Kidney epithelial cell (primary cell): Measurements from ENCODE around the gene PHYKPL. TPM values are rescaled to one million over a fixed set of nuclear protein-coding genes. Genes with fewer than 3 reads are reported as not detected.
"Not testable (repeated sequence)": the region's sequence is repeated elsewhere in the genome, so short reads cannot be mapped to it uniquely, and the experiment has no call there.

Source experiments
- DNase-seq: peaks from one replicate; pipeline ENCODE4 v3.0.0-alpha.2; 2010; ENCODE audit warnings: low read depth
- H3K27me3 ChIP-seq: 2 replicates; pipeline ENCODE4 v1.6.0; 2011; ENCODE audit warnings: low read length; ENCODE audit not compliant: control insufficient read depth, insufficient read depth
- H3K36me3 ChIP-seq: 2 replicates; pipeline ENCODE4 v1.5.1; 2011; ENCODE audit warnings: low read length; ENCODE audit not compliant: control insufficient read depth, insufficient read depth
- H3K4me3 ChIP-seq: 2 replicates; pipeline ENCODE4 v1.5.1; 2011; ENCODE audit warnings: low read depth, mild to moderate bottlenecking, control low read depth, low read length
- total RNA-seq: library from RNA; depleted of rRNA; stranded (reverse); fragments of >200 nt; gene quantifications from 2 replicates; pipeline ENCODE4 v1.2.3, GENCODE V29; 2015
- TF ChIP-seq, protein P1 (sequence below): IDR thresholded peaks from 2 replicates; pipeline ENCODE4 v1.5.1; 2011; ENCODE audit warnings: mild to moderate bottlenecking, moderate library complexity, low read length, control low read depth, inconsistent platforms; ENCODE audit not compliant: insufficient read depth, poor library complexity, severe bottlenecking

The PHYKPL gene
- total RNA-seq, 1 donor from 2014 or later = 18.7 TPM

- DNase-seq = no peak
- Histone ChIP-seq H3K36me3 (peaks cover 4% of the 10 kb centered on the region), H3K27me3 (no peaks in the 10 kb centered on the region), H3K4me3 (peak overlapping the region; percentile 73)
- TF ChIP-seq, protein P1, sequence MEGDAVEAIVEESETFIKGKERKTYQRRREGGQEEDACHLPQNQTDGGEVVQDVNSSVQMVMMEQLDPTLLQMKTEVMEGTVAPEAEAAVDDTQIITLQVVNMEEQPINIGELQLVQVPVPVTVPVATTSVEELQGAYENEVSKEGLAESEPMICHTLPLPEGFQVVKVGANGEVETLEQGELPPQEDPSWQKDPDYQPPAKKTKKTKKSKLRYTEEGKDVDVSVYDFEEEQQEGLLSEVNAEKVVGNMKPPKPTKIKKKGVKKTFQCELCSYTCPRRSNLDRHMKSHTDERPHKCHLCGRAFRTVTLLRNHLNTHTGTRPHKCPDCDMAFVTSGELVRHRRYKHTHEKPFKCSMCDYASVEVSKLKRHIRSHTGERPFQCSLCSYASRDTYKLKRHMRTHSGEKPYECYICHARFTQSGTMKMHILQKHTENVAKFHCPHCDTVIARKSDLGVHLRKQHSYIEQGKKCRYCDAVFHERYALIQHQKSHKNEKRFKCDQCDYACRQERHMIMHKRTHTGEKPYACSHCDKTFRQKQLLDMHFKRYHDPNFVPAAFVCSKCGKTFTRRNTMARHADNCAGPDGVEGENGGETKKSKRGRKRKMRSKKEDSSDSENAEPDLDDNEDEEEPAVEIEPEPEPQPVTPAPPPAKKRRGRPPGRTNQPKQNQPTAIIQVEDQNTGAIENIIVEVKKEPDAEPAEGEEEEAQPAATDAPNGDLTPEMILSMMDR = no peak
Measured at GRCh38 chr5:178231539-178232123, 971 bp downstream of the PHYKPL start.

DNA sequence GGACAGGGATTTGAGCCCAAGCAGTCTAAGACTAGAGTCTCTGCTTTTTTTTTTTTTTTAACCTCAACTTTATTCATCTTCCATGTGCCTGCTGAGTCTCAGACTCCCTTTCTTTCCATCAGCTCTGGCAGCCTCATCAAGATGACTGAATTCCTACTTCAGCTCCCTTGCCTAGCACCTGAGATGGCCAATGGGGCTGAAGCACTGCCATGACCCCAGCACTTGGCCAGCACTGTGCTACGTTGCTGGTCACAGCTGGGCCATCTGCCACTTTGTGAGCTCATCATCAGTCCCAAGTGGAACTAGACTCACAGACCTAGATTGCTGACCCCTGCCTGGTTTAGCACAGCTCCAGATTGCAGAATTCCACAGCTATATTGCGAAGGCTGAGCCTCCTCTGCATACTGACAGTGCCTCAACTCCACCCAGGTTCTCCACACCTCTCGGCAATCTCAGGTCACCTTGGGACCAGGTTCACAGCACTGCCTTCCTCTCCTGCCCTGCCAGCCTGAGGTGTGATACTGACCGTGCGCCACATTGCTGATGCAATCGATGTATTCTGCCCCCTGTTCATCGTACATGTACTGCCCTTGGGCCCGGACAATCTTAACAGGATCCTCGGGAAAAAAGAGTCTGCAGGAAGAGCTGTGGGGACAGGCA, 1.6 kb downstream of the PHYKPL start:
- TF ChIP-seq, protein P1 = no peak
- DNase-seq = no peak
- H3K4me3 ChIP-seq = peak overlapping the region; percentile 73

GRCh38 chr5:178229861-178230260, 2.7 kb downstream of the PHYKPL start:
- TF ChIP-seq, protein P1 = no peak
- peaks cover 4% of the 10 kb centered on the region for H3K36me3 ChIP-seq

More for the DNA sequence above, 1.6 kb downstream of the PHYKPL start:
- Histone ChIP-seq H3K27me3 (no peaks in the 10 kb centered on the region), H3K36me3 (peaks cover 4% of the 10 kb centered on the region)

DNA sequence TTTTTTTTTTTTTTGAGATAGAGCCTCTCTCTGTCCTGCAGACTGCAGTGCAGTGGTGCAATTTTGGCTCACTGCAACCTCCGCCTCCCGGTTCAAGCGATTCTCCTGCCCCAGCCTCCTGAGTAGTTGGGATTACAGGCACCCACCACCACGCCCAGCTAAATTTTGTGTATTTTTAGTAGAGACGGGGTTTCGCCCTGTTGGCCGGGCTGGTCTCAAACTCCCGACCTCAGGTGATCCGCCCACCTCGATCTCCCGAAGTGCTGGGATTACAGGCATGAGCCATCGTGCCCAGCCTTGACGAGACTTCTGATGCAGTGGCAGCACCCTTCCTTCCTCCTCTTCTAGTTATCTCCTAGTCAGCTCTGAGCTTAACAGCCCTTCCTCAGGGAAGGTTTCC, 3.5 kb downstream of the PHYKPL start:
- not testable (repeated sequence) for H3K36me3 ChIP-seq, H3K4me3 ChIP-seq, DNase-seq, H3K27me3 ChIP-seq

More at GRCh38 chr5:178229861-178230260, 2.7 kb downstream of the PHYKPL start:
- DNase-seq = no peak
- Histone ChIP-seq H3K4me3 (no peak overlapping the region), H3K27me3 (no peaks in the 10 kb centered on the region)

GRCh38 chr5:178228609-178229008, 4.0 kb downstream of the PHYKPL start:
- no peak overlapping the region for H3K4me3 ChIP-seq
- no peaks in the 10 kb centered on the region for H3K27me3 ChIP-seq
- peaks cover 4% of the 10 kb centered on the region for H3K36me3 ChIP-seq
- TF ChIP-seq, protein P1 = no peak
- no peak for DNase-seq

GRCh38 chr5:178227929-178228328, 4.7 kb downstream of the PHYKPL start:
- H3K27me3 ChIP-seq = no peaks in the 10 kb centered on the region
- DNase-seq = no peak
- H3K4me3 ChIP-seq = no peak overlapping the region
- TF ChIP-seq, protein P1 = no peak
- H3K36me3 ChIP-seq = peaks cover 4% of the 10 kb centered on the region
